IMR-90 (cell line): ENCODE measurements around the gene CNTN5. TPM values are rescaled to one million over a fixed set of nuclear protein-coding genes. Genes with fewer than 3 reads are reported as not detected.

ENCODE experiments used
- ATAC-seq: fragments of 200-7000 bp; cut with Tn5 transposase; 2 replicates; pipeline ENCODE4 v1.9.1; 2020; ENCODE audit warnings: low read depth, mild to moderate bottlenecking, moderate library complexity
- BruUV-seq: library from RNA; stranded (reverse); fragments of 400-500 nt; replicated peaks from 2 replicates; lab custom pipeline; 2021; lab: Mats Ljungman, UMichigan
- CTCF ChIA-PET: fragments of 300-600 bp; formaldehyde crosslinking; extraction: SDS; loops from one replicate; lab custom pipeline; 2021; ENCODE audit warnings: antibody characterized with exemption; lab: Yijun Ruan, JAX
- POLR2A ChIA-PET: fragments of 300-600 bp; sonication (Branson Sonifier 250); formaldehyde crosslinking; loops from one replicate; lab custom pipeline; 2022; ENCODE audit warnings: antibody characterized with exemption; ENCODE audit not compliant: unreplicated experiment; lab: Charles Lee
- DNase-seq: peaks from one replicate; pipeline ENCODE4 v3.0.0; 2013
- H2AFZ ChIP-seq: replicated peaks from 2 replicates; pipeline ENCODE3; 2013; ENCODE audit warnings: low read length, mild to moderate bottlenecking; ENCODE audit not compliant: poor library complexity
- H2AK5ac ChIP-seq: 2 replicates; pipeline ENCODE4 v1.6.1; 2013; ENCODE audit warnings: low read depth, low read length, inconsistent platforms
- H2AK9ac ChIP-seq: replicated peaks from 2 replicates; pipeline ENCODE3; 2013; ENCODE audit warnings: mild to moderate bottlenecking, low read depth, low read length, moderate library complexity; ENCODE audit not compliant: poor library complexity
- H2BK120ac ChIP-seq: 2 replicates; pipeline ENCODE4 v1.6.1; 2013; ENCODE audit warnings: low read depth, low read length, inconsistent platforms
- H2BK15ac ChIP-seq: 3 replicates; pipeline ENCODE4 v1.6.1; 2013; ENCODE audit warnings: low read depth, low read length, inconsistent platforms
- H2BK20ac ChIP-seq: 2 replicates; pipeline ENCODE4 v1.6.1; 2013; ENCODE audit warnings: low read depth, mild to moderate bottlenecking, inconsistent platforms, low read length, moderate library complexity
- H2BK5ac ChIP-seq: 2 replicates; pipeline ENCODE4 v1.6.1; 2013; ENCODE audit warnings: mild to moderate bottlenecking, low read depth, low read length, inconsistent platforms; ENCODE audit not compliant: poor library complexity, severe bottlenecking
- H3K14ac ChIP-seq: replicated peaks from 2 replicates; pipeline ENCODE4 v1.6.1; 2013; ENCODE audit warnings: low read depth, low read length, inconsistent platforms
- H3K18ac ChIP-seq: 2 replicates; pipeline ENCODE4 v1.6.1; 2013; ENCODE audit warnings: low read depth, low read length, control low read depth
- H3K23ac ChIP-seq: 2 replicates; pipeline ENCODE4 v1.6.1; 2013; ENCODE audit warnings: low read depth, low read length, inconsistent platforms
- H3K27ac ChIP-seq: 2 replicates; pipeline ENCODE4 v1.5.1; 2013; ENCODE audit warnings: mild to moderate bottlenecking, control low read depth, low read length; ENCODE audit not compliant: insufficient read depth
- H3K27me3 ChIP-seq: 2 replicates; pipeline ENCODE4 v1.6.1; 2013; ENCODE audit warnings: low read length; ENCODE audit not compliant: control insufficient read depth, insufficient read depth
- H3K36me3 ChIP-seq: 2 replicates; pipeline ENCODE4 v1.6.1; 2013; ENCODE audit warnings: low read length, mixed read lengths; ENCODE audit not compliant: control insufficient read depth, insufficient read depth
- H3K4ac ChIP-seq: 2 replicates; pipeline ENCODE4 v1.6.1; 2013; ENCODE audit warnings: low read depth, low read length, inconsistent platforms
- H3K4me1 ChIP-seq: 2 replicates; pipeline ENCODE4 v1.6.1; 2013; ENCODE audit warnings: low read length, mixed read lengths; ENCODE audit not compliant: control insufficient read depth, insufficient read depth
- H3K4me2 ChIP-seq: 2 replicates; pipeline ENCODE4 v1.6.1; 2013; ENCODE audit warnings: low read depth, mild to moderate bottlenecking, control low read depth, low read length, moderate library complexity
- H3K4me3 ChIP-seq: 2 replicates; pipeline ENCODE4 v1.5.1; 2013; ENCODE audit warnings: low read depth, mild to moderate bottlenecking, control low read depth, low read length, moderate library complexity; ENCODE audit not compliant: insufficient read depth
- H3K56ac ChIP-seq: 2 replicates; pipeline ENCODE4 v1.6.1; 2013; ENCODE audit warnings: low read length, inconsistent platforms; ENCODE audit not compliant: insufficient read depth; ENCODE audit errors: extremely low read depth
- H3K79me1 ChIP-seq, 2 experiments: 2 replicates each; pipeline ENCODE4 v1.6.1; 2013; ENCODE audit warnings: low read length in 2 of 2, inconsistent platforms in 1 of 2, low read depth in 1 of 2
- H3K9ac ChIP-seq: 2 replicates; pipeline ENCODE4 v1.6.1; 2013; ENCODE audit warnings: low read depth, low read length, control low read depth
- H3K9me1 ChIP-seq: 2 replicates; pipeline ENCODE4 v1.6.1; 2013; ENCODE audit warnings: low read length, inconsistent platforms; ENCODE audit not compliant: insufficient read depth
- H3K9me3 ChIP-seq: 2 replicates; pipeline ENCODE4 v1.6.1; 2013; ENCODE audit warnings: low read length; ENCODE audit not compliant: control insufficient read depth, insufficient read depth
- H4K20me1 ChIP-seq: 2 replicates; pipeline ENCODE4 v1.6.1; 2013; ENCODE audit warnings: low read length, inconsistent platforms; ENCODE audit not compliant: insufficient read depth
- H4K5ac ChIP-seq: 2 replicates; pipeline ENCODE4 v1.6.1; 2013; ENCODE audit warnings: mild to moderate bottlenecking, low read depth, low read length, control low read depth
- H4K8ac ChIP-seq, 2 experiments: 2 replicates each; pipeline ENCODE4 v1.6.1; 2013; ENCODE audit warnings: low read depth in 2 of 2, low read length in 2 of 2, control low read depth in 1 of 2, inconsistent platforms in 1 of 2
- H4K91ac ChIP-seq: 2 replicates; pipeline ENCODE4 v1.6.1; 2013; ENCODE audit warnings: low read depth, low read length, inconsistent platforms; ENCODE audit not compliant: insufficient read depth
- BHLHE40 ChIP-seq: fragments of 150-350 bp; IDR thresholded peaks from 2 replicates; pipeline ENCODE4 v1.6.1; 2016; ENCODE audit warnings: mild to moderate bottlenecking, low read depth, low read length
- CEBPB ChIP-seq: IDR thresholded peaks from 2 replicates; pipeline ENCODE4 v1.6.1; 2012; ENCODE audit warnings: low read depth, low read length, improper control_type of control experiment
- CHD1 ChIP-seq: IDR thresholded peaks from 2 replicates; pipeline ENCODE4 v1.6.1; 2012; ENCODE audit warnings: low read depth, low read length, improper control_type of control experiment
- CTCF ChIP-seq: conservative IDR thresholded peaks from 2 replicates; pipeline ENCODE4 v1.5.1; 2012; ENCODE audit warnings: mild to moderate bottlenecking, low read depth, low read length, improper control_type of control experiment
- ELK1 ChIP-seq: fragments of 150-350 bp; IDR thresholded peaks from 2 replicates; pipeline ENCODE4 v1.6.1; 2016; ENCODE audit warnings: low read depth, mild to moderate bottlenecking, low read length, moderate library complexity, borderline replicate concordance
- FOS ChIP-seq: fragments of 150-350 bp; IDR thresholded peaks from 2 replicates; pipeline ENCODE4 v1.6.1; 2016; ENCODE audit warnings: low read depth, low read length
- MAFK ChIP-seq: IDR thresholded peaks from 2 replicates; pipeline ENCODE4 v1.6.1; 2012; ENCODE audit warnings: low read depth, low read length, improper control_type of control experiment
- MAZ ChIP-seq: IDR thresholded peaks from 2 replicates; pipeline ENCODE4 v1.6.1; 2012; ENCODE audit warnings: low read depth, mild to moderate bottlenecking, low read length, improper control_type of control experiment, moderate library complexity, borderline replicate concordance
- MXI1 ChIP-seq: IDR thresholded peaks from 2 replicates; pipeline ENCODE4 v1.6.1; 2012; ENCODE audit warnings: low read depth, mild to moderate bottlenecking, low read length, moderate library complexity, borderline replicate concordance
- NFE2L2 ChIP-seq: fragments of 150-350 bp; IDR thresholded peaks from 2 replicates; pipeline ENCODE4 v1.6.1; 2016; ENCODE audit warnings: low read depth, mild to moderate bottlenecking, low read length
- POLR2A ChIP-seq: IDR thresholded peaks from 2 replicates; pipeline ENCODE4 v1.6.1; 2012; ENCODE audit warnings: mild to moderate bottlenecking, low read depth, low read length
- RAD21 ChIP-seq: IDR thresholded peaks from 2 replicates; pipeline ENCODE4 v1.6.1; 2012; ENCODE audit warnings: low read length, improper control_type of control experiment
- RCOR1 ChIP-seq: IDR thresholded peaks from 2 replicates; pipeline ENCODE4 v1.6.1; 2012; ENCODE audit warnings: mild to moderate bottlenecking, low read length, improper control_type of control experiment; ENCODE audit not compliant: insufficient replicate concordance
- RFX5 ChIP-seq: IDR thresholded peaks from 2 replicates; pipeline ENCODE4 v1.8.0; 2012; ENCODE audit warnings: low read depth, mild to moderate bottlenecking, low read length, moderate library complexity
- SMC3 ChIP-seq: fragments of 150-350 bp; IDR thresholded peaks from 2 replicates; pipeline ENCODE4 v1.6.1; 2016; ENCODE audit warnings: low read depth, mild to moderate bottlenecking, antibody characterized with exemption, low read length, moderate library complexity
- WGBS, 2 experiments: methylation state at CpG; one replicate each; pipeline versions ENCODE4 v1.1.5 to v1.1.7; 2013; ENCODE audit warnings: missing lambda C conversion rate in 2 of 2; ENCODE audit not compliant: insufficient read length in 1 of 2; ENCODE audit errors: extremely low coverage in 2 of 2; 5-methylcytosine and 5-hydroxymethylcytosine counted together
- dilution Hi-C: fragments of 300-500 bp; cut with HindIII; formaldehyde crosslinking; loops from one replicate; pipeline ENCODE4 v1.14.3; 2018; ENCODE audit warnings: low sequenced_read_pairs; ENCODE audit not compliant: unreplicated experiment
- in situ Hi-C: fragments of 300-500 bp; cut with MboI; formaldehyde crosslinking; loops from 3 replicates; pipeline ENCODE4 v1.14.3; 2019; ENCODE audit warnings: low sequenced_read_pairs, inconsistent platforms, mixed read lengths
- intact Hi-C: fragments of 100-400 bp; cut with micrococcal nuclease; formaldehyde crosslinking; loops from 2 replicates; pipeline ENCODE4 v1.10.0; 2022
- polyA plus RNA-seq, 3 experiments: library from polyadenylated mRNA; depleted of rRNA; stranded (reverse); fragments of >200 nt; gene quantifications; 2 replicates each; pipeline ENCODE4 v1.2.3, GENCODE V29; 2012; ENCODE audit warnings: low replicate concordance in 1 of 3
- total RNA-seq: library from RNA; depleted of rRNA; stranded (reverse); fragments of >200 nt; gene quantifications from 2 replicates; pipeline ENCODE4 v1.2.3, GENCODE V29; 2012
- TF ChIP-seq, protein P1 (sequence below): fragments of 150-350 bp; IDR thresholded peaks from 2 replicates; pipeline ENCODE4 v1.6.1; 2017; ENCODE audit warnings: mild to moderate bottlenecking, antibody characterized with exemption, low read length, low read depth

The CNTN5 gene
- total and polyA plus RNA-seq, 2 of the 4 experiments (the other 2 are of a cell fraction) = not detected

DNA sequence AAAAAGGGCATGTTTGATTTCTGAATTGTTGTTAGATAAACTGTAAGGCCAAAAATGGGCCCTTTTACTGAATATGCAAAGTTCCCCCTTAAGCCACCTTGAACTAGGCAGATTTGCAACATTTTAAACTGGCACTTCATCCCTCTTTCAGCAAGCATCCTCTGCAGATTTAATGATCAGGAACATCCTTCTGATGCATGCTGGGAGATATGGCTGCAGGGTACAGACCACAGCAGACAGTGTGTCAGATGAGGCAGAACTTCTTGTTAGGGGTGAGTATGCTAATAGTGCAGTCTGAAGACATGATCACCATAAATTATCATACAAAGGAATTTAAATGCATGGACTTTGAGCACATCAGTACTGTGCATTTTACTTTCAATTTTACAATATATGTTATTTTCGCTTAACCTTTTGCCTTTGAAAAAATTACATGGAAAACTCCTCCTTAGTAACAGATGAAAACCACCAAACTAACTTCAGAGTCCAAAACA, 1203.8 kb downstream of the CNTN5 start:
- H2BK20ac ChIP-seq = no peak overlapping the region
- intact Hi-C loops = no loop called here
- no peak overlapping the region for H2BK15ac ChIP-seq
- ATAC-seq (no peak), DNase-seq (no peak)
- dilution Hi-C loops = no loop called here
- no TSS peak for BruUV-seq
- no CpG with 5 or more reads among the region's 1 CpG for WGBS, 2 experiments
- no peak overlapping the region for H3K56ac ChIP-seq
- H3K14ac ChIP-seq = no peak overlapping the region
- no peaks in the 10 kb centered on the region for H4K20me1 ChIP-seq
- no peak overlapping the region for H3K23ac ChIP-seq
- H3K9me3 ChIP-seq = no peaks in the 10 kb centered on the region
- H3K36me3 ChIP-seq = no peaks in the 10 kb centered on the region
- no peak overlapping the region for H4K5ac ChIP-seq
- H2AK5ac ChIP-seq = no peak overlapping the region
- H3K4ac ChIP-seq = no peak overlapping the region
- CTCF ChIA-PET = no interaction called here
- no peak overlapping the region for H3K18ac ChIP-seq
- H2BK5ac ChIP-seq = no peak overlapping the region
- TF ChIP-seq SMC3 (no peak), RAD21 (no peak), MXI1 (no peak), MAZ (no peak), ELK1 (no peak), NFE2L2 (no peak), RCOR1 (no peak), RFX5 (no peak), FOS (no peak), POLR2A (no peak), CHD1 (no peak), MAFK (no peak), CEBPB (no peak), CTCF (no peak), BHLHE40 (no peak)
- TF ChIP-seq, protein P1, sequence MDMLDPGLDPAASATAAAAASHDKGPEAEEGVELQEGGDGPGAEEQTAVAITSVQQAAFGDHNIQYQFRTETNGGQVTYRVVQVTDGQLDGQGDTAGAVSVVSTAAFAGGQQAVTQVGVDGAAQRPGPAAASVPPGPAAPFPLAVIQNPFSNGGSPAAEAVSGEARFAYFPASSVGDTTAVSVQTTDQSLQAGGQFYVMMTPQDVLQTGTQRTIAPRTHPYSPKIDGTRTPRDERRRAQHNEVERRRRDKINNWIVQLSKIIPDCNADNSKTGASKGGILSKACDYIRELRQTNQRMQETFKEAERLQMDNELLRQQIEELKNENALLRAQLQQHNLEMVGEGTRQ = no peak
- H3K79me1 ChIP-seq = no peaks in the 10 kb centered on the region
- no peak overlapping the region for H3K4me2 ChIP-seq
- no peak overlapping the region for H2AK9ac ChIP-seq
- no peaks in the 10 kb centered on the region for H3K9me1 ChIP-seq
- no peak overlapping the region for H4K91ac ChIP-seq
- H3K4me1 ChIP-seq = no peaks in the 10 kb centered on the region
- H3K4me3 ChIP-seq = no peak overlapping the region
- no peak overlapping the region for H2BK120ac ChIP-seq
- POLR2A ChIA-PET = no interaction called here
- no peak overlapping the region for H3K27ac ChIP-seq
- H4K8ac ChIP-seq = no peak overlapping the region
- no peaks in the 10 kb centered on the region for H3K27me3 ChIP-seq
- no peak overlapping the region for H2AFZ ChIP-seq
- no peak overlapping the region for H3K9ac ChIP-seq
- in situ Hi-C loops = no loop called here
